HepG2 (cell line): ENCODE results near the gene TEX22. TPM values are rescaled to one million over a fixed set of nuclear protein-coding genes. Genes with fewer than 3 reads are reported as not detected.

Experiments
- IKZF5 ChIP-seq: IDR thresholded peaks from 2 replicates; pipeline ENCODE4 v1.6.1; 2018; ENCODE audit warnings: missing genetic modification reagents, mild to moderate bottlenecking, missing compliant biosample characterization
- MNT ChIP-seq: fragments of 450-650 bp; IDR thresholded peaks from 2 replicates; pipeline ENCODE4 v1.6.1; 2016
- MTA1 ChIP-seq: sonication (generic); formaldehyde crosslinking; IDR thresholded peaks from 2 replicates; pipeline ENCODE4 v1.4.0; 2020; ENCODE audit warnings: missing genetic modification reagents, mild to moderate bottlenecking, borderline replicate concordance
- NFE2L2 ChIP-seq: fragments of 150-350 bp; IDR thresholded peaks from 2 replicates; pipeline ENCODE4 v1.6.1; 2014; ENCODE audit warnings: low read length
- SAP130 ChIP-seq: IDR thresholded peaks from 2 replicates; pipeline ENCODE4 v1.6.1; 2016; ENCODE audit warnings: low read depth
- TRIM24 ChIP-seq: sonication (generic); formaldehyde crosslinking; IDR thresholded peaks from 2 replicates; pipeline ENCODE4 v1.8.0; 2022; ENCODE audit warnings: mild to moderate bottlenecking, missing genetic modification reagents
- ZFP41 ChIP-seq: sonication (generic); formaldehyde crosslinking; IDR thresholded peaks from 2 replicates; pipeline ENCODE4 v1.4.0; 2020; ENCODE audit warnings: mild to moderate bottlenecking, missing genetic modification reagents, borderline replicate concordance
- ZNF292 ChIP-seq: sonication (generic); formaldehyde crosslinking; IDR thresholded peaks from 2 replicates; pipeline ENCODE4 v1.8.1; 2022; ENCODE audit warnings: mild to moderate bottlenecking, low read depth, missing genetic modification reagents, borderline replicate concordance
- ZNF766 ChIP-seq: sonication (generic); formaldehyde crosslinking; IDR thresholded peaks from 2 replicates; pipeline ENCODE4 v1.5.0; 2020; ENCODE audit warnings: missing genetic modification reagents, borderline replicate concordance
- ZNF816 ChIP-seq: sonication (generic); formaldehyde crosslinking; IDR thresholded peaks from 2 replicates; pipeline ENCODE4 v1.8.0; 2022; ENCODE audit warnings: missing genetic modification reagents, mild to moderate bottlenecking, borderline replicate concordance
- polyA plus RNA-seq, 8 experiments: library from polyadenylated mRNA; depleted of rRNA in 3 of 8; stranded (reverse) in 7 of 8; unstranded in 1 of 8; fragments of >200 nt; fragmentation: Illumina TruSeq in 4 of 8; extraction: Trizol in 4 of 8; gene quantifications; 2 replicates each; pipeline versions ENCODE4 v1.2.1 to v1.2.3, GENCODE V29; 2011 to 2016; ENCODE audit warnings: low read depth in 4 of 8, missing spikeins in 1 of 8, mixed read lengths in 1 of 8; ENCODE audit not compliant: insufficient read depth in 1 of 8
- total RNA-seq, 5 experiments: library from RNA; depleted of rRNA; stranded (reverse); fragments of >200 nt; fragmentation: Illumina TruSeq; extraction: Trizol; gene quantifications; 2 replicates each; pipeline ENCODE4 v1.2.3, GENCODE V29; 2016; ENCODE audit warnings: low read depth in 1 of 5
- TF ChIP-seq, protein P1 (sequence below): sonication (generic); formaldehyde crosslinking; IDR thresholded peaks from 2 replicates; pipeline ENCODE4; 2020; ENCODE audit warnings: missing genetic modification reagents, mild to moderate bottlenecking, borderline replicate concordance
- TF ChIP-seq, protein P2 (sequence below): sonication (generic); formaldehyde crosslinking; IDR thresholded peaks from 2 replicates; pipeline ENCODE4 v1.5.0; 2020; ENCODE audit warnings: mild to moderate bottlenecking, missing genetic modification reagents, borderline replicate concordance
- TF ChIP-seq, protein P3 (sequence below): conservative IDR thresholded peaks from 2 replicates; pipeline ENCODE4 v1.6.1; 2018; ENCODE audit warnings: missing genetic modification reagents
- TF ChIP-seq, protein P4 (sequence below): IDR thresholded peaks from 2 replicates; pipeline ENCODE4 v1.6.1; 2016; ENCODE audit warnings: low read depth, borderline replicate concordance

The TEX22 gene
- total and polyA plus RNA-seq, 2 of the 13 experiments (the other 11 are each of a cell fraction or from before 2014, with no cell fraction given): 0.07 to 0.27 TPM

GRCh38 chr14:105351920-105352851, 46.2 kb upstream of the TEX22 start (continued):
- TF ChIP-seq, protein P1, sequence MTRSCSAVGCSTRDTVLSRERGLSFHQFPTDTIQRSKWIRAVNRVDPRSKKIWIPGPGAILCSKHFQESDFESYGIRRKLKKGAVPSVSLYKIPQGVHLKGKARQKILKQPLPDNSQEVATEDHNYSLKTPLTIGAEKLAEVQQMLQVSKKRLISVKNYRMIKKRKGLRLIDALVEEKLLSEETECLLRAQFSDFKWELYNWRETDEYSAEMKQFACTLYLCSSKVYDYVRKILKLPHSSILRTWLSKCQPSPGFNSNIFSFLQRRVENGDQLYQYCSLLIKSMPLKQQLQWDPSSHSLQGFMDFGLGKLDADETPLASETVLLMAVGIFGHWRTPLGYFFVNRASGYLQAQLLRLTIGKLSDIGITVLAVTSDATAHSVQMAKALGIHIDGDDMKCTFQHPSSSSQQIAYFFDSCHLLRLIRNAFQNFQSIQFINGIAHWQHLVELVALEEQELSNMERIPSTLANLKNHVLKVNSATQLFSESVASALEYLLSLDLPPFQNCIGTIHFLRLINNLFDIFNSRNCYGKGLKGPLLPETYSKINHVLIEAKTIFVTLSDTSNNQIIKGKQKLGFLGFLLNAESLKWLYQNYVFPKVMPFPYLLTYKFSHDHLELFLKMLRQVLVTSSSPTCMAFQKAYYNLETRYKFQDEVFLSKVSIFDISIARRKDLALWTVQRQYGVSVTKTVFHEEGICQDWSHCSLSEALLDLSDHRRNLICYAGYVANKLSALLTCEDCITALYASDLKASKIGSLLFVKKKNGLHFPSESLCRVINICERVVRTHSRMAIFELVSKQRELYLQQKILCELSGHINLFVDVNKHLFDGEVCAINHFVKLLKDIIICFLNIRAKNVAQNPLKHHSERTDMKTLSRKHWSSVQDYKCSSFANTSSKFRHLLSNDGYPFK (CRISPR knock-in tag): no peak
- TF ChIP-seq IKZF5 (CRISPR knock-in tag): 0 out of 2 replicates have a peak, but pooled peaks have one; percentile 22
- TF ChIP-seq TRIM24 (CRISPR knock-in tag): no peak
- peak; percentile 29; the same call in 1 of the 2 replicates for TF ChIP-seq SAP130 (CRISPR knock-in tag)
- TF ChIP-seq MTA1 (CRISPR knock-in tag): no peak
- no peak for TF ChIP-seq ZNF766 (CRISPR knock-in tag)
- TF ChIP-seq, protein P2, sequence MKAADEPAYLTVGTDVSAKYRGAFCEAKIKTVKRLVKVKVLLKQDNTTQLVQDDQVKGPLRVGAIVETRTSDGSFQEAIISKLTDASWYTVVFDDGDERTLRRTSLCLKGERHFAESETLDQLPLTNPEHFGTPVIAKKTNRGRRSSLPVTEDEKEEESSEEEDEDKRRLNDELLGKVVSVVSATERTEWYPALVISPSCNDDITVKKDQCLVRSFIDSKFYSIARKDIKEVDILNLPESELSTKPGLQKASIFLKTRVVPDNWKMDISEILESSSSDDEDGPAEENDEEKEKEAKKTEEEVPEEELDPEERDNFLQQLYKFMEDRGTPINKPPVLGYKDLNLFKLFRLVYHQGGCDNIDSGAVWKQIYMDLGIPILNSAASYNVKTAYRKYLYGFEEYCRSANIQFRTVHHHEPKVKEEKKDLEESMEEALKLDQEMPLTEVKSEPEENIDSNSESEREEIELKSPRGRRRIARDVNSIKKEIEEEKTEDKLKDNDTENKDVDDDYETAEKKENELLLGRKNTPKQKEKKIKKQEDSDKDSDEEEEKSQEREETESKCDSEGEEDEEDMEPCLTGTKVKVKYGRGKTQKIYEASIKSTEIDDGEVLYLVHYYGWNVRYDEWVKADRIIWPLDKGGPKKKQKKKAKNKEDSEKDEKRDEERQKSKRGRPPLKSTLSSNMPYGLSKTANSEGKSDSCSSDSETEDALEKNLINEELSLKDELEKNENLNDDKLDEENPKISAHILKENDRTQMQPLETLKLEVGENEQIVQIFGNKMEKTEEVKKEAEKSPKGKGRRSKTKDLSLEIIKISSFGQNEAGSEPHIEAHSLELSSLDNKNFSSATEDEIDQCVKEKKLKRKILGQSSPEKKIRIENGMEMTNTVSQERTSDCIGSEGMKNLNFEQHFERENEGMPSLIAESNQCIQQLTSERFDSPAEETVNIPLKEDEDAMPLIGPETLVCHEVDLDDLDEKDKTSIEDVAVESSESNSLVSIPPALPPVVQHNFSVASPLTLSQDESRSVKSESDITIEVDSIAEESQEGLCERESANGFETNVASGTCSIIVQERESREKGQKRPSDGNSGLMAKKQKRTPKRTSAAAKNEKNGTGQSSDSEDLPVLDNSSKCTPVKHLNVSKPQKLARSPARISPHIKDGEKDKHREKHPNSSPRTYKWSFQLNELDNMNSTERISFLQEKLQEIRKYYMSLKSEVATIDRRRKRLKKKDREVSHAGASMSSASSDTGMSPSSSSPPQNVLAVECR: no peak; the same call in 1 of the 2 replicates
- no peak for TF ChIP-seq ZNF816 (CRISPR knock-in tag)
- no peak for TF ChIP-seq MNT
- TF ChIP-seq, protein P3, sequence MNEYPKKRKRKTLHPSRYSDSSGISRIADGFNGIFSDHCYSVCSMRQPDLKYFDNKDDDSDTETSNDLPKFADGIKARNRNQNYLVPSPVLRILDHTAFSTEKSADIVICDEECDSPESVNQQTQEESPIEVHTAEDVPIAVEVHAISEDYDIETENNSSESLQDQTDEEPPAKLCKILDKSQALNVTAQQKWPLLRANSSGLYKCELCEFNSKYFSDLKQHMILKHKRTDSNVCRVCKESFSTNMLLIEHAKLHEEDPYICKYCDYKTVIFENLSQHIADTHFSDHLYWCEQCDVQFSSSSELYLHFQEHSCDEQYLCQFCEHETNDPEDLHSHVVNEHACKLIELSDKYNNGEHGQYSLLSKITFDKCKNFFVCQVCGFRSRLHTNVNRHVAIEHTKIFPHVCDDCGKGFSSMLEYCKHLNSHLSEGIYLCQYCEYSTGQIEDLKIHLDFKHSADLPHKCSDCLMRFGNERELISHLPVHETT (CRISPR knock-in tag): no peak
- no peak for TF ChIP-seq ZFP41
- TF ChIP-seq NFE2L2: no peak
- TF ChIP-seq, protein P4, sequence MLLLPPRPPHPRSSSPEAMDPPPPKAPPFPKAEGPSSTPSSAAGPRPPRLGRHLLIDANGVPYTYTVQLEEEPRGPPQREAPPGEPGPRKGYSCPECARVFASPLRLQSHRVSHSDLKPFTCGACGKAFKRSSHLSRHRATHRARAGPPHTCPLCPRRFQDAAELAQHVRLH (CRISPR knock-in tag): no peak
- no peak for TF ChIP-seq ZNF292
